H1 (cell line): ENCODE data around the gene COL12A1. TPM values are rescaled to one million over a fixed set of nuclear protein-coding genes. Genes with fewer than 3 reads are reported as not detected.

Source experiments
- CTCF ChIA-PET: fragments of 300-600 bp; sonication (Branson Sonifier 250); formaldehyde crosslinking; loops from one replicate; lab custom pipeline; 2021; ENCODE audit not compliant: partially characterized antibody; lab: Charles Lee
- POLR2A ChIA-PET: fragments of 300-600 bp; sonication (Branson Sonifier 250); formaldehyde crosslinking; loops from one replicate; lab custom pipeline; 2021; ENCODE audit warnings: inconsistent platforms; ENCODE audit not compliant: partially characterized antibody; lab: Charles Lee
- DNase-seq, 2 experiments: peaks; one replicate each; pipeline versions ENCODE4 v3.0.0 to v3.0.0-alpha.2; 2010 to 2022; ENCODE audit warnings: low spot score in 2 of 2, low read depth in 1 of 2, mixed read lengths in 1 of 2
- FAIRE-seq: peaks from 2 replicates; lab custom pipeline; 2011; peaks lifted over from hg19 to GRCh38; lab: Jason Lieb, UNC
- H2AFZ ChIP-seq: 2 replicates; pipeline ENCODE4 v1.8.1; 2012; ENCODE audit warnings: low read length, inconsistent platforms
- H2AK5ac ChIP-seq: 2 replicates; pipeline ENCODE4 v1.6.1; 2013; ENCODE audit warnings: low read depth, low read length
- H2BK120ac ChIP-seq: replicated peaks from 2 replicates; pipeline ENCODE3; 2013; ENCODE audit warnings: low read depth, low read length, inconsistent platforms
- H2BK12ac ChIP-seq: 2 replicates; pipeline ENCODE4 v1.6.1; 2013; ENCODE audit warnings: low read depth, low read length
- H2BK15ac ChIP-seq: 2 replicates; pipeline ENCODE4 v1.6.1; 2013; ENCODE audit warnings: low read length
- H2BK20ac ChIP-seq: 2 replicates; pipeline ENCODE4 v1.6.1; 2013; ENCODE audit warnings: low read length
- H2BK5ac ChIP-seq: 2 replicates; pipeline ENCODE4 v1.6.1; 2013; ENCODE audit warnings: low read depth, low read length
- H3K14ac ChIP-seq: 2 replicates; pipeline ENCODE4 v1.6.1; 2013; ENCODE audit warnings: inconsistent platforms; ENCODE audit not compliant: insufficient read length
- H3K18ac ChIP-seq: 2 replicates; pipeline ENCODE4 v1.6.1; 2013; ENCODE audit warnings: low read length; ENCODE audit errors: extremely low read depth
- H3K23ac ChIP-seq: 2 replicates; pipeline ENCODE4 v1.6.1; 2013; ENCODE audit warnings: inconsistent platforms; ENCODE audit not compliant: insufficient read length
- H3K23me2 ChIP-seq: 2 replicates; pipeline ENCODE4 v1.6.1; 2013; ENCODE audit warnings: low read depth, low read length
- H3K27ac ChIP-seq: 2 replicates; pipeline ENCODE4 v1.6.1; 2011; ENCODE audit warnings: low read depth, low read length, inconsistent platforms
- H3K27me3 ChIP-seq, 4 experiments: replicated peaks in 1 of 4; 1 replicate in 1 of 4; 2 replicates in 3 of 4; pipeline versions ENCODE4 v1.6.1 to v1.8.1; 2011 to 2013; ENCODE audit warnings: low read length in 3 of 4, mild to moderate bottlenecking in 3 of 4, inconsistent platforms in 2 of 4, mixed read lengths in 2 of 4, moderate library complexity in 1 of 4; ENCODE audit not compliant: control insufficient read depth in 3 of 4, insufficient read depth in 3 of 4; ENCODE audit errors: extremely low read depth in 1 of 4
- H3K36me3 ChIP-seq, 4 experiments: 2 replicates each; pipeline versions ENCODE4 v1.6.1 to v1.8.1; 2011 to 2013; ENCODE audit warnings: mild to moderate bottlenecking in 4 of 4, low read length in 3 of 4, moderate library complexity in 2 of 4, control low read depth in 1 of 4, inconsistent platforms in 1 of 4; ENCODE audit not compliant: insufficient read depth in 4 of 4, control insufficient read depth in 2 of 4
- H3K4ac ChIP-seq: replicated peaks from 2 replicates; pipeline ENCODE3; 2013; ENCODE audit warnings: low read length, low read depth, mixed read lengths, inconsistent platforms; ENCODE audit not compliant: insufficient read length
- H3K4me1 ChIP-seq, 4 experiments: replicated peaks in 1 of 4; 1 replicate in 1 of 4; 2 replicates in 3 of 4; pipeline versions ENCODE4 v1.6.1 to v1.8.1; 2011 to 2013; ENCODE audit warnings: low read length in 3 of 4, inconsistent platforms in 2 of 4, mixed read lengths in 1 of 4; ENCODE audit not compliant: insufficient read depth in 4 of 4, control insufficient read depth in 3 of 4
- H3K4me2 ChIP-seq, 2 experiments: 2 replicates each; pipeline versions ENCODE4 v1.6.1 to v1.8.1; 2011 to 2013; ENCODE audit warnings: low read depth in 2 of 2, low read length in 2 of 2, control low read depth in 1 of 2, inconsistent platforms in 1 of 2, mild to moderate bottlenecking in 1 of 2; ENCODE audit not compliant: insufficient read depth in 1 of 2
- H3K4me3 ChIP-seq, 4 experiments: fragments of 200-600, 300-600 bp in 1 of 4; sonication (generic), shearing (Covaris generic), sonication (Bioruptor Twin) in 1 of 4; 2 replicates each; pipeline versions ENCODE4 v1.5.1 to v1.8.1; 2011 to 2016; ENCODE audit warnings: low read length in 4 of 4, low read depth in 3 of 4, control low read depth in 2 of 4, inconsistent platforms in 2 of 4, mild to moderate bottlenecking in 2 of 4, mixed read lengths in 1 of 4, moderate library complexity in 1 of 4; ENCODE audit not compliant: insufficient read depth in 2 of 4; ENCODE audit errors: extremely low read depth in 1 of 4
- H3K56ac ChIP-seq: replicated peaks from 2 replicates; pipeline ENCODE3; 2013; ENCODE audit warnings: low read depth, mild to moderate bottlenecking, mixed read lengths, low read length, inconsistent platforms; ENCODE audit not compliant: insufficient read length
- H3K79me1 ChIP-seq: 2 replicates; pipeline ENCODE4 v1.6.1; 2013; ENCODE audit warnings: low read depth, low read length, control low read depth
- H3K79me2 ChIP-seq, 2 experiments: 2 replicates each; pipeline versions ENCODE4 v1.6.1 to v1.8.1; 2012 to 2013; ENCODE audit warnings: low read length in 2 of 2, mild to moderate bottlenecking in 2 of 2, inconsistent platforms in 1 of 2; ENCODE audit not compliant: insufficient read depth in 2 of 2, control insufficient read depth in 1 of 2
- H3K9ac ChIP-seq, 4 experiments: replicated peaks in 1 of 4; 1 replicate in 1 of 4; 2 replicates in 3 of 4; pipeline versions ENCODE4 v1.6.1 to v1.8.1; 2011 to 2013; ENCODE audit warnings: low read depth in 3 of 4, low read length in 3 of 4, control low read depth in 2 of 4, mild to moderate bottlenecking in 2 of 4, moderate library complexity in 2 of 4, inconsistent platforms in 1 of 4; ENCODE audit errors: extremely low read depth in 1 of 4
- H3K9me3 ChIP-seq, 2 experiments: 2 replicates each; pipeline versions ENCODE4 v1.6.1 to v1.8.1; 2012 to 2013; ENCODE audit warnings: mild to moderate bottlenecking in 2 of 2, moderate library complexity in 2 of 2, control low read depth in 1 of 2, inconsistent platforms in 1 of 2, low read depth in 1 of 2, low read length in 1 of 2, mixed read lengths in 1 of 2; ENCODE audit not compliant: insufficient read depth in 2 of 2
- H4K20me1 ChIP-seq, 2 experiments: replicated peaks in 1 of 2; 2 replicates each; pipeline versions ENCODE3 to v1.8.1; 2011 to 2013; ENCODE audit warnings: inconsistent platforms in 2 of 2, low read length in 2 of 2, mild to moderate bottlenecking in 1 of 2; ENCODE audit not compliant: insufficient read depth in 2 of 2, control insufficient read depth in 1 of 2
- H4K5ac ChIP-seq: 2 replicates; pipeline ENCODE4 v1.6.1; 2013; ENCODE audit warnings: low read length, low read depth, mixed read lengths, inconsistent platforms; ENCODE audit not compliant: insufficient read length
- H4K8ac ChIP-seq: 2 replicates; pipeline ENCODE4 v1.8.0; 2013; ENCODE audit warnings: mild to moderate bottlenecking, moderate library complexity, low read length, inconsistent platforms; ENCODE audit not compliant: insufficient read depth; ENCODE audit errors: extremely low read depth
- H4K91ac ChIP-seq: replicated peaks from 2 replicates; pipeline ENCODE3; 2013; ENCODE audit warnings: low read length, mixed read lengths, inconsistent platforms; ENCODE audit not compliant: insufficient read length
- ASH2L ChIP-seq: fragments of 200-600, 300-600 bp; sonication (generic); IDR thresholded peaks from one replicate; pipeline ENCODE4 v1.7.1; 2017; ENCODE audit warnings: low read length
- ATF2 ChIP-seq: IDR thresholded peaks from 2 replicates; pipeline ENCODE4 v1.6.1; 2012; ENCODE audit warnings: low read length, inconsistent platforms
- BACH1 ChIP-seq: IDR thresholded peaks from 2 replicates; pipeline ENCODE4 v1.6.1; 2012; ENCODE audit warnings: low read length, improper control_type of control experiment
- CBX8 ChIP-seq: fragments of 300-800, 300-1000 bp; sonication (generic); IDR thresholded peaks from 2 replicates; pipeline ENCODE4 v1.7.1; 2016; ENCODE audit warnings: low read depth, low read length, borderline replicate concordance
- CEBPB ChIP-seq: IDR thresholded peaks from 2 replicates; pipeline ENCODE4 v1.6.1; 2012; ENCODE audit warnings: low read depth, low read length
- CTBP2 ChIP-seq: IDR thresholded peaks from 2 replicates; pipeline ENCODE4 v1.7.0; 2011; ENCODE audit warnings: borderline replicate concordance, mild to moderate bottlenecking, moderate library complexity, mixed read lengths, low read length; ENCODE audit not compliant: insufficient read depth, insufficient read length
- GTF2F1 ChIP-seq: IDR thresholded peaks from 2 replicates; pipeline ENCODE4 v1.6.1; 2012; ENCODE audit warnings: low read depth, low read length, improper control_type of control experiment, borderline replicate concordance
- HDAC6 ChIP-seq: IDR thresholded peaks from one replicate; pipeline ENCODE4 v1.7.1; 2012; ENCODE audit warnings: low read depth, mild to moderate bottlenecking, inconsistent platforms, low read length, moderate library complexity
- JUN ChIP-seq: IDR thresholded peaks from 2 replicates; pipeline ENCODE4 v1.6.1; 2011; ENCODE audit warnings: low read depth, mild to moderate bottlenecking, improper control_type of control experiment, low read length
- SIN3A ChIP-seq, 2 experiments: IDR thresholded peaks in 1 of 2; conservative IDR thresholded peaks in 1 of 2; 2 replicates each; pipeline ENCODE4 v1.6.1; 2011 to 2012; ENCODE audit warnings: low read length in 2 of 2, improper control_type of control experiment in 1 of 2, low read depth in 1 of 2, mild to moderate bottlenecking in 1 of 2
- YY1 ChIP-seq: IDR thresholded peaks from 2 replicates; pipeline ENCODE4 v1.6.1; 2011; ENCODE audit warnings: low read depth, mild to moderate bottlenecking, low read length
- ZNF274 ChIP-seq: IDR thresholded peaks from 2 replicates; pipeline ENCODE4 v1.7.0; 2012; ENCODE audit warnings: low read length, borderline replicate concordance; ENCODE audit errors: extremely low read depth
- WGBS, 2 experiments: shearing (Covaris generic) in 1 of 2; methylation state at CpG; one replicate each; pipeline versions ENCODE4 v1.1.6 to v1.1.7; 2013 to 2015; ENCODE audit warnings: low lambda C conversion rate in 2 of 2, mixed read lengths in 2 of 2, inconsistent platforms in 1 of 2, low coverage in 1 of 2, missing lambda C conversion rate in 1 of 2; ENCODE audit not compliant: insufficient replicate concordance in 2 of 2, insufficient coverage in 1 of 2, insufficient read length in 1 of 2; ENCODE audit errors: extremely low coverage in 1 of 2, missing lambda C conversion rate in 1 of 2; 5-methylcytosine and 5-hydroxymethylcytosine counted together
- polyA plus RNA-seq, 7 experiments: library from polyadenylated mRNA; depleted of rRNA in 3 of 7; stranded (reverse) in 5 of 7; unstranded in 2 of 7; fragments of >200 nt in 5 of 7; fragments of 200-250 nt in 2 of 7; gene quantifications; 1 replicate in 5 of 7; 2 replicates in 1 of 7; 4 replicates in 1 of 7; pipeline versions ENCODE4 v1.2.1 to v1.2.3, GENCODE V29; 2011 to 2013; ENCODE audit warnings: missing spikeins in 2 of 7, mixed read lengths in 2 of 7
- total RNA-seq: library from RNA; stranded (reverse); fragmentation: NEBNext Ultra II Directional; extraction: Animal tissue kit (Norgen Biotek cat#: 25700); gene quantifications from 2 replicates; pipeline ENCODE4 v1.2.1, GENCODE V29; 2021

Gene COL12A1
- total and polyA plus RNA-seq, 2 of the 8 experiments (the other 6 are each of a cell fraction or from before 2014, with no cell fraction given): 1.4 to 4.7 TPM

GRCh38 chr6:75250552-75250951 is 44.7 kb upstream of the COL12A1 start:
- no peak overlapping the region for H2AK5ac ChIP-seq
- H3K23ac ChIP-seq: no peak overlapping the region
- H4K8ac ChIP-seq: no peak overlapping the region
- no peaks in the 10 kb centered on the region for H3K9me3 ChIP-seq
- ChIA-PET CTCF (interaction anchor here (0.7 to 1.4 kb wide), 4 partner anchors 12 to 1440 kb away, joined by 3 to 6 read pairs (median 4); no protein-coding TSS in a partner anchor), POLR2A (interaction anchor here (1.4 to 1.7 kb wide), 2 partner anchors 11 to 351 kb away, joined by 4 read pairs; partner anchors contain the start of gene SENP6)
- no peak overlapping the region for H3K18ac ChIP-seq
- no peak overlapping the region for H2BK15ac ChIP-seq
- no peak overlapping the region for H3K27ac ChIP-seq
- no peak overlapping the region for H2BK120ac ChIP-seq
- H3K23me2 ChIP-seq: no peaks in the 10 kb centered on the region
- no peaks in the 10 kb centered on the region for H3K79me1 ChIP-seq
- no peak overlapping the region for H3K56ac ChIP-seq
- H3K36me3 ChIP-seq: peaks cover 0 to 5% (median 0%) of the 10 kb centered on the region in 4 experiments; a peak in 2 of 8 replicates
- DNase-seq (no peak), FAIRE-seq (no peak)
- H4K91ac ChIP-seq: no peak overlapping the region
- TF ChIP-seq ATF2 (no peak), YY1 (no peak), SIN3A (conservative IDR thresholded peaks at IDR 0.05 in 1 of 2, IDR thresholded peaks at IDR 0.05 in 1 of 2; ENCODE audit: low read depth in 1 of 2, low read length in 2 of 2) (no peak), CEBPB (no peak), CTBP2 (no peak), HDAC6 (no peak), GTF2F1 (no peak), ASH2L (no peak), CBX8 (no peak), BACH1 (no peak), JUN (no peak), ZNF274 (no peak)
- H2BK12ac ChIP-seq: no peak overlapping the region
- no peak overlapping the region for H3K4ac ChIP-seq
- H4K5ac ChIP-seq: no peak overlapping the region
- H3K4me1 ChIP-seq: peaks cover 0 to 14% (median 5%) of the 10 kb centered on the region in 4 experiments; a peak in 3 of 7 replicates
- H3K79me2 ChIP-seq: no peaks in the 10 kb centered on the region
- WGBS, 2 experiments: 73% methylated on average over 2 of the region's 2 CpGs; no CpG with 5 or more reads in 1 of the 2 experiments
- no peak overlapping the region for H2BK20ac ChIP-seq
- no peak overlapping the region for H2AFZ ChIP-seq
- H2BK5ac ChIP-seq: no peak overlapping the region
- H3K27me3 ChIP-seq: no peaks in the 10 kb centered on the region
- H3K14ac ChIP-seq: no peak overlapping the region
- no peak overlapping the region; a peak in 1 of 4 replicates for H3K4me2 ChIP-seq
- no peak overlapping the region for H3K4me3 ChIP-seq
- H3K9ac ChIP-seq: no peak overlapping the region
- H4K20me1 ChIP-seq: no peaks in the 10 kb centered on the region
